WTC11 (cell line): ENCODE results near the gene EIF4G1. TPM values are rescaled to one million over a fixed set of nuclear protein-coding genes. Genes with fewer than 3 reads are reported as not detected.

ENCODE experiments used
- E2F1 ChIP-seq: sonication (generic); formaldehyde crosslinking; IDR thresholded peaks from 2 replicates; pipeline ENCODE4 v1.8.0; 2022; ENCODE audit warnings: mild to moderate bottlenecking, missing genetic modification reagents
- ELF4 ChIP-seq: sonication (generic); formaldehyde crosslinking; IDR thresholded peaks from 2 replicates; pipeline ENCODE4 v1.8.1; 2022; ENCODE audit warnings: low read depth, mild to moderate bottlenecking, moderate library complexity, missing genetic modification reagents
- MYBL2 ChIP-seq: sonication (generic); formaldehyde crosslinking; IDR thresholded peaks from 2 replicates; pipeline ENCODE4 v1.8.1; 2023; ENCODE audit warnings: mild to moderate bottlenecking, moderate library complexity, missing genetic modification reagents
- NFATC4 ChIP-seq: fragments of 250-450 bp; sonication (Bioruptor Pico); IDR thresholded peaks from 2 replicates; pipeline ENCODE4 v1.9.0; 2021; ENCODE audit warnings: mild to moderate bottlenecking
- NR2C2 ChIP-seq: sonication (generic); formaldehyde crosslinking; IDR thresholded peaks from 2 replicates; pipeline ENCODE4 v1.8.0; 2022; ENCODE audit warnings: mild to moderate bottlenecking, missing genetic modification reagents
- PRDM15 ChIP-seq: sonication (generic); formaldehyde crosslinking; IDR thresholded peaks from 2 replicates; pipeline ENCODE4 v1.8.0; 2022; ENCODE audit warnings: missing genetic modification reagents
- ZNF121 ChIP-seq: sonication (generic); formaldehyde crosslinking; IDR thresholded peaks from 2 replicates; pipeline ENCODE4 v1.8.0; 2023; ENCODE audit warnings: missing genetic modification reagents
- total RNA-seq: library from RNA; stranded (reverse); gene quantifications from 3 replicates; pipeline ENCODE4 v1.2.3, GENCODE V29; 2021
- TF ChIP-seq, protein P1 (sequence below): sonication (generic); formaldehyde crosslinking; IDR thresholded peaks from 2 replicates; pipeline ENCODE4 v1.8.1; 2023; ENCODE audit warnings: mild to moderate bottlenecking, missing genetic modification reagents
- TF ChIP-seq, protein P2 (sequence below): sonication (generic); formaldehyde crosslinking; conservative IDR thresholded peaks from 2 replicates; pipeline ENCODE4 v1.8.1; 2022; ENCODE audit warnings: mild to moderate bottlenecking, missing genetic modification reagents
- TF ChIP-seq, protein P3 (sequence below): fragments of 250-450 bp; sonication (Bioruptor Pico); IDR thresholded peaks from 2 replicates; pipeline ENCODE4 v1.9.0; 2021; ENCODE audit warnings: mild to moderate bottlenecking, borderline replicate concordance
- TF ChIP-seq, protein P4 (sequence below): sonication (generic); formaldehyde crosslinking; IDR thresholded peaks from 2 replicates; pipeline ENCODE4 v1.8.1; 2023; ENCODE audit warnings: mild to moderate bottlenecking, missing genetic modification reagents, borderline replicate concordance

Gene EIF4G1
- total RNA-seq, 1 experiment from 2014 or later, result 557 TPM

DNA sequence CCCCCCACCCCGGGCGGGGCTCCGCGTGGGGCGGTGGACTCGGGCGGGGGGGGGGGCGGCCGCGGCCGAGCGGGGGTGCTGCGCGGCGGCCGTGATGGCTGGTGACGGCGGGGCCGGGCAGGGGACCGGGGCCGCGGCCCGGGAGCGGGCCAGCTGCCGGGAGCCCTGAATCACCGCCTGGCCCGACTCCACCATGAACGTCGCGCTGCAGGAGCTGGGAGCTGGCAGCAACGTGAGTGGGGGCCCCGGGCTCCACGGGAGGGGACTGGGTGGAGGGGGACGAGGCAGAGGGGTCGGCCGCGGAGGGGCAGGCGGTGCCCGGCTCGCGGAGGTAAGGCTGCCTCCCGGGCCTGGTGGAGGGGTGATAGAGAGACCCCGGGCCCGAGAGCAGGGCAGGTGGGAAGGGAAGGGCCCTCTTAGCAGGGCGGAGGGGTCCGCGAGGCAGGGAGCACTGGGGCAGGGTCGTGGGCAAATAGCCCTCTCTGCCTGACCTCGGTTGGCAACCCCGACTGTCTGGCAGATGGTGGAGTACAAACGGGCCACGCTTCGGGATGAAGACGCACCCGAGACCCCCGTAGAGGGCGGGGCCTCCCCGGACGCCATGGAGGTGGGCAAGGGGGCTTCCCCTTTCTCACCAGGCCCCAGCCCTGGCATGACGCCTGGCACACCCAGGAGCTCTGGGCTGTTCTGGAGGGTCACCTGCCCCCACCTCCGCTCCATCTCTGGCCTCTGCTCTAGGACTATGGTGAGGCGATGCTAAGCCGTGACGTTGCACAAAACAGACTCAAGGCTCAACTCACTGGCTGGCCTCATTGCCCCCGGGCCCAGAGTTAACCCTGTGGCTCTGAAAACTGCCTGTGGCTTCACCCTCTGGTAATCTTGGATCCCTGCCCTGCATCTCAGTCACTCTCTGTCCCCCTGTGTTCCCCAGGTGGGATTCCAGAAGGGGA lies 38.2 kb upstream of the EIF4G1 start, which contains the start of gene ECE2 (continued):
- TF ChIP-seq PRDM15 (no peak), ELF4 (no peak), ZNF121 (no peak), NFATC4 (no peak), NR2C2 (CRISPR knock-in tag) (no peak), E2F1 (CRISPR knock-in tag) (no peak), MYBL2 (CRISPR knock-in tag) (no peak)
- TF ChIP-seq, protein P1, sequence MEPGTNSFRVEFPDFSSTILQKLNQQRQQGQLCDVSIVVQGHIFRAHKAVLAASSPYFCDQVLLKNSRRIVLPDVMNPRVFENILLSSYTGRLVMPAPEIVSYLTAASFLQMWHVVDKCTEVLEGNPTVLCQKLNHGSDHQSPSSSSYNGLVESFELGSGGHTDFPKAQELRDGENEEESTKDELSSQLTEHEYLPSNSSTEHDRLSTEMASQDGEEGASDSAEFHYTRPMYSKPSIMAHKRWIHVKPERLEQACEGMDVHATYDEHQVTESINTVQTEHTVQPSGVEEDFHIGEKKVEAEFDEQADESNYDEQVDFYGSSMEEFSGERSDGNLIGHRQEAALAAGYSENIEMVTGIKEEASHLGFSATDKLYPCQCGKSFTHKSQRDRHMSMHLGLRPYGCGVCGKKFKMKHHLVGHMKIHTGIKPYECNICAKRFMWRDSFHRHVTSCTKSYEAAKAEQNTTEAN (CRISPR knock-in tag), result no peak
- TF ChIP-seq, protein P2, sequence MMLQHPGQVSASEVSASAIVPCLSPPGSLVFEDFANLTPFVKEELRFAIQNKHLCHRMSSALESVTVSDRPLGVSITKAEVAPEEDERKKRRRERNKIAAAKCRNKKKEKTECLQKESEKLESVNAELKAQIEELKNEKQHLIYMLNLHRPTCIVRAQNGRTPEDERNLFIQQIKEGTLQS (CRISPR knock-in tag), result no peak
- TF ChIP-seq, protein P3, sequence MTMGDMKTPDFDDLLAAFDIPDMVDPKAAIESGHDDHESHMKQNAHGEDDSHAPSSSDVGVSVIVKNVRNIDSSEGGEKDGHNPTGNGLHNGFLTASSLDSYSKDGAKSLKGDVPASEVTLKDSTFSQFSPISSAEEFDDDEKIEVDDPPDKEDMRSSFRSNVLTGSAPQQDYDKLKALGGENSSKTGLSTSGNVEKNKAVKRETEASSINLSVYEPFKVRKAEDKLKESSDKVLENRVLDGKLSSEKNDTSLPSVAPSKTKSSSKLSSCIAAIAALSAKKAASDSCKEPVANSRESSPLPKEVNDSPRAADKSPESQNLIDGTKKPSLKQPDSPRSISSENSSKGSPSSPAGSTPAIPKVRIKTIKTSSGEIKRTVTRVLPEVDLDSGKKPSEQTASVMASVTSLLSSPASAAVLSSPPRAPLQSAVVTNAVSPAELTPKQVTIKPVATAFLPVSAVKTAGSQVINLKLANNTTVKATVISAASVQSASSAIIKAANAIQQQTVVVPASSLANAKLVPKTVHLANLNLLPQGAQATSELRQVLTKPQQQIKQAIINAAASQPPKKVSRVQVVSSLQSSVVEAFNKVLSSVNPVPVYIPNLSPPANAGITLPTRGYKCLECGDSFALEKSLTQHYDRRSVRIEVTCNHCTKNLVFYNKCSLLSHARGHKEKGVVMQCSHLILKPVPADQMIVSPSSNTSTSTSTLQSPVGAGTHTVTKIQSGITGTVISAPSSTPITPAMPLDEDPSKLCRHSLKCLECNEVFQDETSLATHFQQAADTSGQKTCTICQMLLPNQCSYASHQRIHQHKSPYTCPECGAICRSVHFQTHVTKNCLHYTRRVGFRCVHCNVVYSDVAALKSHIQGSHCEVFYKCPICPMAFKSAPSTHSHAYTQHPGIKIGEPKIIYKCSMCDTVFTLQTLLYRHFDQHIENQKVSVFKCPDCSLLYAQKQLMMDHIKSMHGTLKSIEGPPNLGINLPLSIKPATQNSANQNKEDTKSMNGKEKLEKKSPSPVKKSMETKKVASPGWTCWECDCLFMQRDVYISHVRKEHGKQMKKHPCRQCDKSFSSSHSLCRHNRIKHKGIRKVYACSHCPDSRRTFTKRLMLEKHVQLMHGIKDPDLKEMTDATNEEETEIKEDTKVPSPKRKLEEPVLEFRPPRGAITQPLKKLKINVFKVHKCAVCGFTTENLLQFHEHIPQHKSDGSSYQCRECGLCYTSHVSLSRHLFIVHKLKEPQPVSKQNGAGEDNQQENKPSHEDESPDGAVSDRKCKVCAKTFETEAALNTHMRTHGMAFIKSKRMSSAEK, result no peak
- TF ChIP-seq, protein P4, sequence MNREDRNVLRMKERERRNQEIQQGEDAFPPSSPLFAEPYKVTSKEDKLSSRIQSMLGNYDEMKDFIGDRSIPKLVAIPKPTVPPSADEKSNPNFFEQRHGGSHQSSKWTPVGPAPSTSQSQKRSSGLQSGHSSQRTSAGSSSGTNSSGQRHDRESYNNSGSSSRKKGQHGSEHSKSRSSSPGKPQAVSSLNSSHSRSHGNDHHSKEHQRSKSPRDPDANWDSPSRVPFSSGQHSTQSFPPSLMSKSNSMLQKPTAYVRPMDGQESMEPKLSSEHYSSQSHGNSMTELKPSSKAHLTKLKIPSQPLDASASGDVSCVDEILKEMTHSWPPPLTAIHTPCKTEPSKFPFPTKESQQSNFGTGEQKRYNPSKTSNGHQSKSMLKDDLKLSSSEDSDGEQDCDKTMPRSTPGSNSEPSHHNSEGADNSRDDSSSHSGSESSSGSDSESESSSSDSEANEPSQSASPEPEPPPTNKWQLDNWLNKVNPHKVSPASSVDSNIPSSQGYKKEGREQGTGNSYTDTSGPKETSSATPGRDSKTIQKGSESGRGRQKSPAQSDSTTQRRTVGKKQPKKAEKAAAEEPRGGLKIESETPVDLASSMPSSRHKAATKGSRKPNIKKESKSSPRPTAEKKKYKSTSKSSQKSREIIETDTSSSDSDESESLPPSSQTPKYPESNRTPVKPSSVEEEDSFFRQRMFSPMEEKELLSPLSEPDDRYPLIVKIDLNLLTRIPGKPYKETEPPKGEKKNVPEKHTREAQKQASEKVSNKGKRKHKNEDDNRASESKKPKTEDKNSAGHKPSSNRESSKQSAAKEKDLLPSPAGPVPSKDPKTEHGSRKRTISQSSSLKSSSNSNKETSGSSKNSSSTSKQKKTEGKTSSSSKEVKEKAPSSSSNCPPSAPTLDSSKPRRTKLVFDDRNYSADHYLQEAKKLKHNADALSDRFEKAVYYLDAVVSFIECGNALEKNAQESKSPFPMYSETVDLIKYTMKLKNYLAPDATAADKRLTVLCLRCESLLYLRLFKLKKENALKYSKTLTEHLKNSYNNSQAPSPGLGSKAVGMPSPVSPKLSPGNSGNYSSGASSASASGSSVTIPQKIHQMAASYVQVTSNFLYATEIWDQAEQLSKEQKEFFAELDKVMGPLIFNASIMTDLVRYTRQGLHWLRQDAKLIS, result no peak
